WERI-Rb-1 (cell line): ENCODE measurements around the gene DAB2.

Experiments used
- DNase-seq: peaks from one replicate; pipeline ENCODE4 v3.0.0-alpha.2; 2020
- H3K27ac ChIP-seq: fragments of 250-450 bp; sonication (Bioruptor Pico); 2 replicates; pipeline ENCODE4 v1.5.1; 2020; ENCODE audit warnings: mild to moderate bottlenecking, moderate library complexity
- H3K27me3 ChIP-seq: fragments of 250-450 bp; sonication (Bioruptor Pico); 2 replicates; pipeline ENCODE4 v1.5.1; 2021; ENCODE audit warnings: mild to moderate bottlenecking, low read depth, moderate library complexity; ENCODE audit not compliant: insufficient read depth, severe bottlenecking
- H3K36me3 ChIP-seq: fragments of 250-450 bp; sonication (Bioruptor Pico); 2 replicates; pipeline ENCODE4 v1.5.1; 2020; ENCODE audit warnings: mild to moderate bottlenecking, moderate library complexity
- H3K4me3 ChIP-seq: 2 replicates; pipeline ENCODE4 v1.5.1; 2011; ENCODE audit warnings: low read depth, mild to moderate bottlenecking, control low read depth, low read length
- H3K9me3 ChIP-seq: fragments of 250-450 bp; sonication (Bioruptor Pico); 2 replicates; pipeline ENCODE4 v1.5.1; 2021; ENCODE audit warnings: mild to moderate bottlenecking, moderate library complexity; ENCODE audit not compliant: severe bottlenecking
- TF ChIP-seq, protein P1 (sequence below): IDR thresholded peaks from 2 replicates; pipeline ENCODE4 v1.5.1; 2011; ENCODE audit warnings: low read depth, mild to moderate bottlenecking, control low read depth, inconsistent platforms, low read length

DAB2 gene

DNA sequence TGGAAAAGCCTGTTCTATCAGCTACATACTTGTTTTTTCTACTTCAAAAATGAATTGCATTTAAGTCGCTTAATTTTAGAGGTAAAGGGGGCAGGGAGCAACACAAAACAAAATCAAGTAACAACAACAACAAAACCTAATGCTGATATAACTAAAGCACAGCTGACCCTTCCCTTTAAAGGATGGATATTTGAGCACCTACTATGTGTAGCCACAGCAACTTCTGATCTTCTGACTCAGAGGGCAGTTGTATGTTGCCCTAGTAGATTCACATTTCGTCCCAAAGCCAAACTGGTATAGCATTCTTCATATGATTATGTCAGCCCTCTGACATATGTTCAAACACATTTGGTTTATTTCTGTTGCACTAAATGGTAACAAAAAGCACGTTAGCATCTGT lies 6.8 kb downstream of the DAB2 start:
- TF ChIP-seq, protein P1, sequence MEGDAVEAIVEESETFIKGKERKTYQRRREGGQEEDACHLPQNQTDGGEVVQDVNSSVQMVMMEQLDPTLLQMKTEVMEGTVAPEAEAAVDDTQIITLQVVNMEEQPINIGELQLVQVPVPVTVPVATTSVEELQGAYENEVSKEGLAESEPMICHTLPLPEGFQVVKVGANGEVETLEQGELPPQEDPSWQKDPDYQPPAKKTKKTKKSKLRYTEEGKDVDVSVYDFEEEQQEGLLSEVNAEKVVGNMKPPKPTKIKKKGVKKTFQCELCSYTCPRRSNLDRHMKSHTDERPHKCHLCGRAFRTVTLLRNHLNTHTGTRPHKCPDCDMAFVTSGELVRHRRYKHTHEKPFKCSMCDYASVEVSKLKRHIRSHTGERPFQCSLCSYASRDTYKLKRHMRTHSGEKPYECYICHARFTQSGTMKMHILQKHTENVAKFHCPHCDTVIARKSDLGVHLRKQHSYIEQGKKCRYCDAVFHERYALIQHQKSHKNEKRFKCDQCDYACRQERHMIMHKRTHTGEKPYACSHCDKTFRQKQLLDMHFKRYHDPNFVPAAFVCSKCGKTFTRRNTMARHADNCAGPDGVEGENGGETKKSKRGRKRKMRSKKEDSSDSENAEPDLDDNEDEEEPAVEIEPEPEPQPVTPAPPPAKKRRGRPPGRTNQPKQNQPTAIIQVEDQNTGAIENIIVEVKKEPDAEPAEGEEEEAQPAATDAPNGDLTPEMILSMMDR, result no peak
- H3K9me3 ChIP-seq, result no peaks in the 10 kb centered on the region
- H3K27ac ChIP-seq, result no peak overlapping the region
- no peak for DNase-seq
- no peak overlapping the region for H3K4me3 ChIP-seq
- H3K27me3 ChIP-seq, result no peaks in the 10 kb centered on the region
- H3K36me3 ChIP-seq, result no peaks in the 10 kb centered on the region

DNA sequence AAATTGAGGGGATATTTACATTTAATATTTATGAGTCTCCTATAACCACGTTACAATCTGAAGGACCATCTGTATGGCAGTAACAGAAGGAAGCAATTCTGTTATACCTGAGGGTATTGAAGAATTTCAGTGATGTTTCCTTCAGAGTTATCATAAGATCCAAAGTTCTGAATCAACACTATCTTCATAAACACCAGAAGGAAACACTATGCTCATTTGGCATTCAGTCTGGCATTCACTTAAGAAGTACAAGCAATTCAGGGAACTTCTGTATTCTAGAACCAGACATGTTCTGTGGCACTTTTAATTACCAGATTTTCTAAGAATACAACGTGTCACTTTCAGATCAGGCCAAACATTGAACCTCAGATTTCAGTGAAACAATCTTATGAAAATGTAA lies 9.6 kb downstream of the DAB2 start:
- DNase-seq, result no peak
- Histone ChIP-seq H3K27me3 (no peaks in the 10 kb centered on the region), H3K9me3 (no peaks in the 10 kb centered on the region), H3K36me3 (no peaks in the 10 kb centered on the region), H3K27ac (no peak overlapping the region), H3K4me3 (no peak overlapping the region)
- TF ChIP-seq, protein P1, result no peak

DNA sequence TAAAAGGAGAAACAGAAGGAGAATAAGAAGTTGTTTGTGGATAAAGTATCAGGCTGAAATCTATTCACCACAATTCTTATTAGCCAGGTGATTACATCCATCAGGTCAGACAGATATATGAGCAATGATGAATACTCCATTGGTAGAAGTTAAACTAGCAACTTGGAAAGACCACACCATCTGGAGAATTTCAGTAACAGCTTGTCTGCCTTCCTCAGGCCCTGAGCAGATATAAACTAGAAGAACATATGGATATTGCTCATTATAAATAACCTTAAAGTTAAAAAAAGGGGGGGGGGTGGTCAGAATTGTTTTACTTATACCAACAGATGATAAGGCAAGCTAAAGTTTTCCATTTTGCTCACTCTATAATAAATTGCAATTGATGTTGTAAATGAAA lies 10.4 kb downstream of the DAB2 start:
- Histone ChIP-seq H3K9me3 (no peaks in the 10 kb centered on the region), H3K27me3 (no peaks in the 10 kb centered on the region), H3K27ac (no peak overlapping the region), H3K4me3 (no peak overlapping the region), H3K36me3 (no peaks in the 10 kb centered on the region)
- TF ChIP-seq, protein P1, result no peak
- DNase-seq, result no peak

DNA sequence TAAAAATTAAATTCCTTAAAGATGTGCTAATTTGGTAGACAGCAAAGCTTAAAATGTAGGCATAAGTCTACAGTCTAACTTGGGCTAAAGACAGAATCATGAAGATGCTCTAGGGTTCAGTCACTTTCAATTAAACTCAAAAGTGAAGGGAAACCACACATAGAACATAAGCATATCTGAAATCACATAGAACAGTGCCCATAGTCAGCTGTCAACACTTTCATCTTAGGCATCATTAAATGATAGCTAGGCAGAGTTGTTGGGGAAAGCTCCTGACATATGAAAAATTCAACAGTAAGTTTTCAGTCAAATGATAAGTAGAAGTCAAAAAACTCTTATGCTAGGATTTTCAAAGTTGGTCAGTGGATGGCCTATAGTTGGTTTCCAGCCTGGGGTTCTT lies 11.0 kb downstream of the DAB2 start:
- Histone ChIP-seq H3K9me3 (no peaks in the 10 kb centered on the region), H3K27ac (no peak overlapping the region), H3K4me3 (no peak overlapping the region), H3K36me3 (no peaks in the 10 kb centered on the region), H3K27me3 (no peaks in the 10 kb centered on the region)
- TF ChIP-seq, protein P1, result no peak
- DNase-seq, result no peak

DNA sequence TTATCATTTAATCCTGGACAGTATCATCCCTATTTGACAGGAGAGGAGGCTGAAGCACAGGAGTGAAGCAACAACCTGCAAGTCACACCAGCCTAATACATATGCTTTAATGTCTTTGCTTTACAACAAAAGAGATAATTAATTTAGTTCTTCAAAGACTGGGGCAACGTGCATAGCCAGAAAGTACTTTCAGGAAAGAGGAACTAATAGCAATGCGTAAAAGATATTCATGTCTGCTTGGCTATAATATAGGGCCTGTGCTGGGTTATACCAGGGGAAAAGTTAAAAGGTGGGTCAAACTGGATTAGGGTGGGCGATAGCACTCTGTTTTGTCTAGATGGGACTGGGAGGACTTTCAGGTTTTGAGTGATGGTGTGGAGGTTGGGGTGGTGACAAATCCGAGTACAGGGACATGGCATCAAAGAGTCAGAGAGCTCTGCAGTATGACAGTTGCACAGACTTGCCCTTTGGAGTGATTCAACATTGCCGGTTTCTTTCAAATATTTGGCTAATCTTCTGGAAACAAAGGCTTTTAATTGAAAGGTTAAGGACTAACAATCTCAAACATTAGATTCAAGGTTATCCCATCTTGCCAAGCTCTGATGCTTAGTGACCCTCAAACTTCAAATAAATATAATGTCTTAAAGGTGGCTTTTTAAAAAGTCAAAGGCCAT lies 11.9 kb downstream of the DAB2 start:
- Histone ChIP-seq H3K9me3 (no peaks in the 10 kb centered on the region), H3K36me3 (no peaks in the 10 kb centered on the region), H3K4me3 (no peak overlapping the region), H3K27me3 (no peaks in the 10 kb centered on the region), H3K27ac (no peak overlapping the region)
- TF ChIP-seq, protein P1, result no peak
- no peak for DNase-seq

DNA sequence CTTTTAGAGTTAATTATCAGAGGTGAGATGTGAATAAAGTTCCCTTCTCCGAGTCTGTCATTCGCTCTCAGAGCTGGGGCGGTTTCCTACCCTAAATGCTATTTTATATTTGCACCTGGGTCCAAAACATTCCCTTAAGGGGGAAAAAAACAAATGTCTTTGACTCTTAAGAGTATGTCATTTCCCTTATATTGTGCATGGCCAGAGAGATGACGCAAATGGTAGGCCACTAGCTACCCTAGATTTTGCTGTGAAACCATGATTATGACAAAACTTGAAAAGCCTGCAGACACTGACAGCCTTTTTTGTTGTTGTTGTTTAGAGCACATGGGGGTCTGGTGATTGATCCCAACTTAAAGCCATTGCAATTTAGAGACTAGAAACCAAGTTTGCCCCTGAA lies 12.8 kb downstream of the DAB2 start:
- TF ChIP-seq, protein P1, result no peak
- DNase-seq, result no peak
- Histone ChIP-seq H3K4me3 (no peak overlapping the region), H3K27ac (no peak overlapping the region), H3K9me3 (no peaks in the 10 kb centered on the region), H3K36me3 (no peaks in the 10 kb centered on the region), H3K27me3 (no peaks in the 10 kb centered on the region)
